ENCODE measurements around the gene SERGEF.

The SERGEF gene

DNA sequence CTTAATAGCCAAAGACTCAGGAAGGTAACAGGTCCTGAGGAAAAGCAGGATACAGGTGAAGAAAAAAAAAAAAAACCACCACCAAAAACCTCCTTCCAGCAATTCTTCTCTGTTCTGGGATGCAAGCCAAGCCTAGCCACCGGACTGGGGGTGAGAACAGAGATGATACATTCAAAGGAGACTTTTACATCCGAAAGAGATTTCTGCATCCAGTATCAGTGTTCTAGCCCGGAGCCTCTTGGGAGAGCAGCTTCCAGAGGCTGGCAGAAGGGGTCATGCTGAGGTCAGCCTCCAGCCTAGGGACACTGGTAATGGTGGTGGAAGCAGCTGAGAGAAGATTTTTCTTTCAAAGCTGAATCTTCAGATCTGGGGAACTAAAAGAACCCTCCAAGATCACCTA, 202.1 kb downstream of the SERGEF start:
- Histone ChIP-seq H2AK5ac (ENCODE audit: low read length) (no peak overlapping the region), H3K56ac (ENCODE audit: low read length) (no peak overlapping the region), H3K4me2 (ENCODE audit: low read length) (no peak overlapping the region), H2BK15ac (replicated peaks; ENCODE audit: low read depth) (no peak overlapping the region), H3K4me3 (ENCODE audit: low read length) (no peak overlapping the region), H2BK120ac (ENCODE audit: low read depth, low read length) (no peak overlapping the region), H3K27me3 (ENCODE audit: insufficient read depth, low read length, poor library complexity) (no peaks in the 10 kb centered on the region), H3K23ac (ENCODE audit: low read length) (no peak overlapping the region), H3K79me2 (ENCODE audit: control insufficient read depth, insufficient read depth, low read length) (no peaks in the 10 kb centered on the region), H3K27ac (ENCODE audit: low read depth, low read length) (no peak overlapping the region), H3K18ac (ENCODE audit: low read length) (no peak overlapping the region), H4K8ac (ENCODE audit: low read depth, low read length) (no peak overlapping the region), H4K5ac (ENCODE audit: low read length) (no peak overlapping the region), H3K36me3 (ENCODE audit: control insufficient read depth, insufficient read depth, low read length) (no peaks in the 10 kb centered on the region), H3K4me1 (ENCODE audit: control insufficient read depth, low read depth, low read length) (no peaks in the 10 kb centered on the region), H3K9ac (ENCODE audit: low read length) (no peak overlapping the region), H3K4ac (ENCODE audit: low read depth, low read length) (no peak overlapping the region), H2BK5ac (ENCODE audit: low read length) (no peak overlapping the region), H3K79me1 (ENCODE audit: low read length) (no peaks in the 10 kb centered on the region)
- DNase-seq, result no peak
- WGBS (ENCODE audit: extremely low coverage, insufficient coverage, low lambda C conversion rate), result no CpG with 5 or more reads among the region's 3 CpGs

GRCh38 chr11:17810041-17810440, 202.8 kb downstream of the SERGEF start:
- H3K27me3 ChIP-seq (ENCODE audit: insufficient read depth, low read length, poor library complexity), result no peaks in the 10 kb centered on the region
- no peaks in the 10 kb centered on the region for H3K79me2 ChIP-seq (ENCODE audit: control insufficient read depth, insufficient read depth, low read length)
- no peak overlapping the region for H2BK120ac ChIP-seq (ENCODE audit: low read depth, low read length)
- H4K8ac ChIP-seq (ENCODE audit: low read depth, low read length), result no peak overlapping the region
- no peak for DNase-seq
- no peak overlapping the region for H3K4ac ChIP-seq (ENCODE audit: low read depth, low read length)
- no peak overlapping the region for H3K4me3 ChIP-seq (ENCODE audit: low read length)
- no peaks in the 10 kb centered on the region for H3K4me1 ChIP-seq (ENCODE audit: control insufficient read depth, low read depth, low read length)
- no peak overlapping the region for H3K9ac ChIP-seq (ENCODE audit: low read length)
- no peak overlapping the region for H2BK5ac ChIP-seq (ENCODE audit: low read length)
- no peak overlapping the region for H2AK5ac ChIP-seq (ENCODE audit: low read length)
- no peaks in the 10 kb centered on the region for H3K36me3 ChIP-seq (ENCODE audit: control insufficient read depth, insufficient read depth, low read length)
- H3K4me2 ChIP-seq (ENCODE audit: low read length), result no peak overlapping the region
- no peaks in the 10 kb centered on the region for H3K79me1 ChIP-seq (ENCODE audit: low read length)
- H3K56ac ChIP-seq (ENCODE audit: low read length), result no peak overlapping the region
- H4K5ac ChIP-seq (ENCODE audit: low read length), result no peak overlapping the region
- no peak overlapping the region for H3K27ac ChIP-seq (ENCODE audit: low read depth, low read length)
- H3K23ac ChIP-seq (ENCODE audit: low read length), result no peak overlapping the region
- H2BK15ac ChIP-seq (replicated peaks; ENCODE audit: low read depth), result no peak overlapping the region
- H3K18ac ChIP-seq (ENCODE audit: low read length), result no peak overlapping the region
- no CpG with 5 or more reads among the region's 1 CpG for WGBS (ENCODE audit: extremely low coverage, insufficient coverage, low lambda C conversion rate)

DNA sequence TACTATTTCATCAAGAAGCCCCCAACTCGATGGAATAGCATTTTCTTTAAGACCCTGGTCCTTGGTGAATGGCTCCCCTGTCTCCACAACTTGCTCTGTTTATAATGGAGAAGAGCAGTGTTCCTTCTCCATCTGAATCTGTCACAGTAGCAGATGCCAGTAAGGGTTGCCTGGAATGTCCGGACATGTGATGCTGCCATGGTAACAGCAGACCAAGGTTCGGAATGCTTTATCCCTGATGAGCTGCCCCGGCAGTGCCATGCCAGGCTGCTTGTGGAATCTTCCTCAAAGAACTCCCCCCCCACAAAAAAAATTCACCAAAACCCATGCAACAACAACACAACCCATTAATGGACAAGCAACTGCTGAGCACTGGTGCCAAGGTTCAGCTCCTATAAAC, 205.8 kb downstream of the SERGEF start:
- Histone ChIP-seq H3K27me3 (ENCODE audit: insufficient read depth, low read length, poor library complexity) (no peaks in the 10 kb centered on the region), H3K4me1 (ENCODE audit: control insufficient read depth, low read depth, low read length) (no peaks in the 10 kb centered on the region), H4K8ac (ENCODE audit: low read depth, low read length) (no peak overlapping the region), H3K56ac (ENCODE audit: low read length) (no peak overlapping the region), H3K4me3 (ENCODE audit: low read length) (no peak overlapping the region), H3K79me2 (ENCODE audit: control insufficient read depth, insufficient read depth, low read length) (no peaks in the 10 kb centered on the region), H3K18ac (ENCODE audit: low read length) (no peak overlapping the region), H2BK15ac (replicated peaks; ENCODE audit: low read depth) (no peak overlapping the region), H4K5ac (ENCODE audit: low read length) (no peak overlapping the region), H3K36me3 (ENCODE audit: control insufficient read depth, insufficient read depth, low read length) (no peaks in the 10 kb centered on the region), H3K23ac (ENCODE audit: low read length) (no peak overlapping the region), H2AK5ac (ENCODE audit: low read length) (no peak overlapping the region), H2BK120ac (ENCODE audit: low read depth, low read length) (no peak overlapping the region), H3K79me1 (ENCODE audit: low read length) (no peaks in the 10 kb centered on the region), H3K4me2 (ENCODE audit: low read length) (no peak overlapping the region), H3K27ac (ENCODE audit: low read depth, low read length) (no peak overlapping the region), H2BK5ac (ENCODE audit: low read length) (no peak overlapping the region), H3K4ac (ENCODE audit: low read depth, low read length) (no peak overlapping the region), H3K9ac (ENCODE audit: low read length) (no peak overlapping the region)
- DNase-seq, result no peak
- WGBS (ENCODE audit: extremely low coverage, insufficient coverage, low lambda C conversion rate), result no CpG with 5 or more reads among the region's 4 CpGs

DNA sequence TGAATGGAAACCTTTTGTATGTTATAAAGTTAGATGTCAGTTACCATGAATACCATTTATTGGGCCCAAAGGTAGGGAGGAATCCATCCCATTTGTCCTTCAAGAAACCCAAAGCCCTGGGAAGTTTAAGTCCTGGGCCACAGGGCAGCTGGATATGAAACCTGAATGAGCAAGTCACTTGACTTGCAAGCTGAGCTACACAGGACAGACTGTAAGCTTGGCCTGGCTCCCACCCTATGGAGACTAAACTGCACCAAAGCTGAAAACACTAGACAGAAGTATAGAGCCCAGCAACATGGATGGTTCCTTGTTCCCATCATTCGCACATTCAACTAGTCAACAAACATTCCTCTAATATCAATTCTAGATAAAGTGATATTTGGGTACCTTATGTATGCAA, 207.0 kb downstream of the SERGEF start:
- no peak for DNase-seq
- no peak overlapping the region for H3K4me2 ChIP-seq (ENCODE audit: low read length)

DNA sequence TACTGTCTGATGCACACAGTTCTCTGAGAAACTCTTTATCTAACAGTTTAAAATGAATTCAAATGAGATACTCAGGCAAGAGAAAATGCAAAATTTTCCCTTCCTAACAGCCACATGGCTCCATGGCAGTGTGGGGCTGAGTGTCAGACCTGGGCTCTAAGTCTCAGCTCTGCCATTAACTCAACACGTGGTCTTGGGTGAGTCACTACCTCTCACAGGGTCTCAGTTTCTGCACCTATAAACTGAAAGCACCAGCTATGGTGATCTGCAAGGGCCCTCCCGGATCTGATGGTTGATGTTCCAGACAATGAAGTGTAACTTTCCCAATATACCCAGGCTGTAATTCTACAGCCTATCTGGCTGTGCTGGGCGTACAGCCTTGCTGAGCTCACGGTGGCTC, 207.8 kb downstream of the SERGEF start:
- Histone ChIP-seq H3K56ac (ENCODE audit: low read length) (no peak overlapping the region), H3K27ac (ENCODE audit: low read depth, low read length) (no peak overlapping the region), H3K9ac (ENCODE audit: low read length) (no peak overlapping the region), H3K4me1 (ENCODE audit: control insufficient read depth, low read depth, low read length) (no peaks in the 10 kb centered on the region), H3K79me2 (ENCODE audit: control insufficient read depth, insufficient read depth, low read length) (no peaks in the 10 kb centered on the region), H4K5ac (ENCODE audit: low read length) (no peak overlapping the region), H4K8ac (ENCODE audit: low read depth, low read length) (no peak overlapping the region), H2AK5ac (ENCODE audit: low read length) (no peak overlapping the region), H3K79me1 (ENCODE audit: low read length) (no peaks in the 10 kb centered on the region), H3K4me3 (ENCODE audit: low read length) (no peak overlapping the region), H3K4me2 (ENCODE audit: low read length) (no peak overlapping the region), H3K4ac (ENCODE audit: low read depth, low read length) (no peak overlapping the region), H2BK5ac (ENCODE audit: low read length) (no peak overlapping the region), H3K36me3 (ENCODE audit: control insufficient read depth, insufficient read depth, low read length) (no peaks in the 10 kb centered on the region), H3K27me3 (ENCODE audit: insufficient read depth, low read length, poor library complexity) (no peaks in the 10 kb centered on the region), H3K18ac (ENCODE audit: low read length) (no peak overlapping the region), H2BK15ac (replicated peaks; ENCODE audit: low read depth) (no peak overlapping the region), H3K23ac (ENCODE audit: low read length) (no peak overlapping the region), H2BK120ac (ENCODE audit: low read depth, low read length) (no peak overlapping the region)
- no peak for DNase-seq
- WGBS (ENCODE audit: extremely low coverage, insufficient coverage, low lambda C conversion rate), result no CpG with 5 or more reads among the region's 4 CpGs

More for the DNA sequence above, 207.0 kb downstream of the SERGEF start:
- Histone ChIP-seq H3K27me3 (ENCODE audit: insufficient read depth, low read length, poor library complexity) (no peaks in the 10 kb centered on the region), H2BK120ac (ENCODE audit: low read depth, low read length) (no peak overlapping the region), H3K9ac (ENCODE audit: low read length) (no peak overlapping the region), H3K27ac (ENCODE audit: low read depth, low read length) (no peak overlapping the region), H3K4me1 (ENCODE audit: control insufficient read depth, low read depth, low read length) (no peaks in the 10 kb centered on the region), H4K5ac (ENCODE audit: low read length) (no peak overlapping the region), H3K18ac (ENCODE audit: low read length) (no peak overlapping the region), H2BK15ac (replicated peaks; ENCODE audit: low read depth) (no peak overlapping the region), H3K4me3 (ENCODE audit: low read length) (no peak overlapping the region), H4K8ac (ENCODE audit: low read depth, low read length) (no peak overlapping the region), H3K36me3 (ENCODE audit: control insufficient read depth, insufficient read depth, low read length) (no peaks in the 10 kb centered on the region), H3K4ac (ENCODE audit: low read depth, low read length) (no peak overlapping the region), H2AK5ac (ENCODE audit: low read length) (no peak overlapping the region), H3K79me2 (ENCODE audit: control insufficient read depth, insufficient read depth, low read length) (no peaks in the 10 kb centered on the region), H2BK5ac (ENCODE audit: low read length) (no peak overlapping the region), H3K23ac (ENCODE audit: low read length) (no peak overlapping the region), H3K79me1 (ENCODE audit: low read length) (no peaks in the 10 kb centered on the region), H3K56ac (ENCODE audit: low read length) (no peak overlapping the region)
- no CpG with 5 or more reads among the region's 1 CpG for WGBS (ENCODE audit: extremely low coverage, insufficient coverage, low lambda C conversion rate)

DNA sequence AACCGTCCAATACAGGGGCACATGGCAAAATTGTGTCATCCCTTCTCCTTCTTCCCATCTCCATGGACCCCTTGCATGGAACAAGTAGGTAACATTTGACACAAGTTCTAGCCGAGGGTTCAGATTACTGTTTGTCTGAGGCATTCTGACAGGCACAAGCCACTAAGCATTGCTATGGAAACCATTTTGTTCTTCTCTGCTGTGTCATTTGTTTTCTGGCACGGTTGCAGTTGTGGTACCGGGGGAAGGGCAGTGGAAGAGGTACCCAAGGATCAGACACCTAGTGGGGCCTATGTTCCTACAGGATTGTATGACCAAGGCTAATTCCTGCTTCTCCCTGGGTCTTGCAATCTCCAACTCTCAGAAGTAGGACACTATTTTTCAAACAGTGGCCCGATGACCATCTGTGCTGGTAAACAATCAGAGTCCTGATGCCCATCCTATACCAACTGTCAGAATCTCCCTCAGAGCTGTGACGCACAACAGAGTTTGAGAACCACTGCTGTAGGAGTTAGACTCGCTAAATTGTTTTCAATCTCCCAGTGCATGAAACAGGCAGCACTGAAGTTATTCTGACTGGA, 209.0 kb downstream of the SERGEF start:
- no peaks in the 10 kb centered on the region for H3K79me1 ChIP-seq (ENCODE audit: low read length)
- no peak overlapping the region for H2BK15ac ChIP-seq (replicated peaks; ENCODE audit: low read depth)
- WGBS (ENCODE audit: extremely low coverage, insufficient coverage, low lambda C conversion rate), result no CpG with 5 or more reads among the region's 7 CpGs
- H3K4ac ChIP-seq (ENCODE audit: low read depth, low read length), result no peak overlapping the region
- H3K23ac ChIP-seq (ENCODE audit: low read length), result no peak overlapping the region
- no peak overlapping the region for H3K56ac ChIP-seq (ENCODE audit: low read length)
- H4K5ac ChIP-seq (ENCODE audit: low read length), result no peak overlapping the region
- no peak overlapping the region for H2AK5ac ChIP-seq (ENCODE audit: low read length)
- no peaks in the 10 kb centered on the region for H3K79me2 ChIP-seq (ENCODE audit: control insufficient read depth, insufficient read depth, low read length)
- H3K27me3 ChIP-seq (ENCODE audit: insufficient read depth, low read length, poor library complexity), result no peaks in the 10 kb centered on the region
- no peak overlapping the region for H2BK5ac ChIP-seq (ENCODE audit: low read length)
- H3K4me3 ChIP-seq (ENCODE audit: low read length), result no peak overlapping the region
- no peak overlapping the region for H4K8ac ChIP-seq (ENCODE audit: low read depth, low read length)
- H3K36me3 ChIP-seq (ENCODE audit: control insufficient read depth, insufficient read depth, low read length), result no peaks in the 10 kb centered on the region
- H3K27ac ChIP-seq (ENCODE audit: low read depth, low read length), result no peak overlapping the region
- H3K4me2 ChIP-seq (ENCODE audit: low read length), result no peak overlapping the region
- H2BK120ac ChIP-seq (ENCODE audit: low read depth, low read length), result no peak overlapping the region
- no peak overlapping the region for H3K18ac ChIP-seq (ENCODE audit: low read length)
- DNase-seq, result no peak
- H3K9ac ChIP-seq (ENCODE audit: low read length), result no peak overlapping the region
- H3K4me1 ChIP-seq (ENCODE audit: control insufficient read depth, low read depth, low read length), result no peaks in the 10 kb centered on the region

Data from mesendoderm (in vitro differentiated cells).